Measurements from ENCODE around the gene AMHR2. TPM values are rescaled to one million over a fixed set of nuclear protein-coding genes. Genes with fewer than 3 reads are reported as not detected.
"Not testable (repeated sequence)": the region's sequence is repeated elsewhere in the genome, so short reads cannot be mapped to it uniquely, and the experiment has no call there.

Gene AMHR2
- total RNA-seq, 4 donors from 2014 or later = 1.3 TPM; not detected in 3

DNA sequence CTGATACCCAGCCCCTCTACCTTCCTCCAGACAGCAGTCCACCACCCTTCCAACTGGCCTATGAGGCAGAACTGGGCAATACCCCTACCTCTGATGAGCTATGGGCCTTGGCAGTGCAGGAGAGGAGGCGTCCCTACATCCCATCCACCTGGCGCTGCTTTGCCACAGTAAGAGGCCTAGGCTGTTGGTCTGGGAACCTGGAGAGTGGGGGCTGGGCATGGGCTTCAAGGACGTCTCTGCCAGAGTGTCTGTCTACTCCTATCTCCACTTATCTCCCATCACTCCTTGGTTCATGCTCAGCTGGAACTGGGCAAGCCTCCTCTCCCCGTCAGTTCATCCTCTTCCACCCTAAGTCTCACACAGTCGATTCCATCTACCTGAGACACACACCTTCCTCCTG is 6.5 kb downstream of the AMHR2 start:
- DNase-seq (ENCODE audit: low spot score) (no peak), ATAC-seq (ENCODE audit: low FRiP score) (no peak)
- TF ChIP-seq, protein P1, sequence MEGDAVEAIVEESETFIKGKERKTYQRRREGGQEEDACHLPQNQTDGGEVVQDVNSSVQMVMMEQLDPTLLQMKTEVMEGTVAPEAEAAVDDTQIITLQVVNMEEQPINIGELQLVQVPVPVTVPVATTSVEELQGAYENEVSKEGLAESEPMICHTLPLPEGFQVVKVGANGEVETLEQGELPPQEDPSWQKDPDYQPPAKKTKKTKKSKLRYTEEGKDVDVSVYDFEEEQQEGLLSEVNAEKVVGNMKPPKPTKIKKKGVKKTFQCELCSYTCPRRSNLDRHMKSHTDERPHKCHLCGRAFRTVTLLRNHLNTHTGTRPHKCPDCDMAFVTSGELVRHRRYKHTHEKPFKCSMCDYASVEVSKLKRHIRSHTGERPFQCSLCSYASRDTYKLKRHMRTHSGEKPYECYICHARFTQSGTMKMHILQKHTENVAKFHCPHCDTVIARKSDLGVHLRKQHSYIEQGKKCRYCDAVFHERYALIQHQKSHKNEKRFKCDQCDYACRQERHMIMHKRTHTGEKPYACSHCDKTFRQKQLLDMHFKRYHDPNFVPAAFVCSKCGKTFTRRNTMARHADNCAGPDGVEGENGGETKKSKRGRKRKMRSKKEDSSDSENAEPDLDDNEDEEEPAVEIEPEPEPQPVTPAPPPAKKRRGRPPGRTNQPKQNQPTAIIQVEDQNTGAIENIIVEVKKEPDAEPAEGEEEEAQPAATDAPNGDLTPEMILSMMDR (IDR thresholded peaks at IDR 0.05) = no peak

DNA sequence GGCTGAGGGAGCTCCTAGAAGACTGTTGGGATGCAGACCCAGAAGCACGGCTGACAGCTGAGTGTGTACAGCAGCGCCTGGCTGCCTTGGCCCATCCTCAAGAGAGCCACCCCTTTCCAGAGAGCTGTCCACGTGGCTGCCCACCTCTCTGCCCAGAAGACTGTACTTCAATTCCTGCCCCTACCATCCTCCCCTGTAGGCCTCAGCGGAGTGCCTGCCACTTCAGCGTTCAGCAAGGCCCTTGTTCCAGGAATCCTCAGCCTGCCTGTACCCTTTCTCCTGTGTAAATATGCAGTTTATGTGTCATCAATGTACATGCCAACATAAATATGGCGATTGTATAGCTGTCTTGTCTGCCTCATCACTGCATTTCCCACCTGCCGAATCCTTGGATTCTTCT is 7.5 kb downstream of the AMHR2 start:
- DNase-seq (ENCODE audit: low spot score) = no peak
- no peak for ATAC-seq (ENCODE audit: low FRiP score)
- TF ChIP-seq, protein P1 (IDR thresholded peaks at IDR 0.05) = no peak

DNA sequence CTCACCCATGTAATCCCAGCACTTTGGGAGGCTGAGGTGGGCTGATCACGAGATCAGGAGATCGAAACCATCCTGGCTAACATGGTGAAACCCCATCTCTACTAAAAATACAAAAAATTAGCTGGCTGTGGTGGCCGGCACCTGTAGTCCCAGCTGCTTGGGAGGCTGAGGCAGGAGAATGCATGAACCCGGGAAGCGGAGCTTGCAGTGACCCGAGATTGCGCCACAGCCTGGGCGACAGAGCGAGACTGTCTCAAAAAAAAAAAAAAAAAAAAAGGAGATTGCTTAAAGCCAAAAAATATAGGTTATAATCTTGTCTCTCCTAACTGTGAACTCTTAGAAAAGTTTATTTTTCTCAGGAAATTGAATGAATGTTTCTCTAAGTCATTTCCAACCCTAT is 11.7 kb downstream of the AMHR2 start:
- not testable (repeated sequence) for ATAC-seq (ENCODE audit: low FRiP score); DNase-seq (ENCODE audit: low spot score)

DNA sequence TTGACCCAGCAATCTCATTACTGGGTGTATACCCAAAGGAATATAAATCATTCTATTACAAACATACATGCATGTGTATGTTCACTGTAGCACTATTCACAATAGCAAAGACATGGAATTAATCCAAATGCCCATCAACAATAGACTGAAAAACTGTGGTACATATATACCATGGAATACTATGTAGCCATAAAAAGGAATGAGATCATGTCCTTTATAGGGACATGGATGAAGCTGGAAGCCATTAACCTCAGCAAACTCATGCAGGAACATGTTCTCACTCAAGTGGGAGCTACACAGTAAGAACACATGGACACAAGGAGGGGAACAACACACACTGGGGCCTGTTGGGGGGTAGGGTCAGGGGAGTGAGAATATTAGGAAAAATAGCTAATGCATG is 15.9 kb downstream of the AMHR2 start:
- not testable (repeated sequence) for ATAC-seq (ENCODE audit: low FRiP score); DNase-seq (ENCODE audit: low spot score)

DNA sequence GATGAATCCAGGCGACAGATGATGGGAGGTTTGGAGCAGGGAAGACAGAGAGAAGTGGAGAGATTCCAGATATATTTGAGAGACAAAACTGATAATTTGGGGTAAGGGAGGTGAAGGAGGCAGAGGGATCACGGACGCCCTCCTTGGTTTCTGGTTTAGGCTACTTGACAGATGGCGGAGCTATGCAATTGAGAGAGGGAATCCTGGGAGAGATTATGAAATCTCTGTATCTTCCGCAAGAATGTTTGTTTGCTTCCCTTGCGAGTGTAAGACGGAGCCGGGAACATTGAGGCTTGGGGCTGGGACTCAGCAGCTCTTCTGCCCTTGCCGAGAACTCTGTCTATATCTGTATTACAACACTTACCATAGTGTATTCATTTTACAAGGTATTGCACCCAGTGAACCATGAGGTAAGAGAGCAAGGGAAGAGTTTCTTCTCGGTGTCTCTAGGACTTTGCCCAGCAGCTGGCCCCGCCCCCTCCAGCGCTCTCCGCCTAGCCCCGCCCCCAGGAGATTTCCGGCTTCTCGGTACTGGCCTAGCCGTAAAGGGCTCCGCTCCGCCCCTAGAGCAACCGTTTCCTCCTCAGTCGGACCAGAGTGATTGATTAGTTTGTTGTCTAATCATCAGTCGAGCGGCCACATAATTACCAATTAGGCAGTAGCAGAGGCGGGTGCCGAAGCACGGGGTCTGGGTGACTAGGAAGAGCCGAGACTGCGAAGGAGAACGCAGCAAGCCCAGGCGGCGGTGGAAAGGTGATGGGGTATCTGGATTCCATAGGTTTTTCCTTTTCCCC is 17.6 kb downstream of the AMHR2 start, which contains the start of gene PRR13:
TSS of gene PRR13 (plus strand) at position 695 of the 794 bp plus-strand sequence. CDS start 981 bp downstream, outside the sequence.
- TF ChIP-seq, protein P1 (IDR thresholded peaks at IDR 0.05) = no peak
- peak; percentile 93 for DNase-seq (ENCODE audit: low spot score)
- ATAC-seq (ENCODE audit: low FRiP score) = peak; percentile 99

DNA sequence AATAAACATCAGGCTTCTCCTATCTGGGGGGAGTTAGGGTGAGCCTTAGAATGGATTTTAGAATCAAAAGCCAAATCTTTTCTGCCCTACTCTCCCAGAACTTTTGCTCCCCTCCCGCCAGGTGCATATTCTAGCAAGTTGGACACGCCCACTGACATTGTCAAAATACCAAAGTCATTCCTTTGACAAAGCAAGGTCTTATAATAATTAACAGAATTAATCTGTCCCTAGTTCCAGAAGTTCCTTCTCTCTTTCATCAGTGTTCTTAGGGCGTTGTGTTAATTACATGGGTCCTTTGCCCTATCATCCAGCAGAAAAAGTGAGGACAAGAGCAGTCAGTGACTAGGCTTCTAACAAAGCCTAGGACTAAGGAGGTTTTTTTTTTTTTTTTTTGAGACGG is 20.3 kb downstream of the AMHR2 start:
- TF ChIP-seq, protein P1 (IDR thresholded peaks at IDR 0.05) = no peak
- ATAC-seq (ENCODE audit: low FRiP score) (no peak), DNase-seq (ENCODE audit: low spot score) (no peak)

DNA sequence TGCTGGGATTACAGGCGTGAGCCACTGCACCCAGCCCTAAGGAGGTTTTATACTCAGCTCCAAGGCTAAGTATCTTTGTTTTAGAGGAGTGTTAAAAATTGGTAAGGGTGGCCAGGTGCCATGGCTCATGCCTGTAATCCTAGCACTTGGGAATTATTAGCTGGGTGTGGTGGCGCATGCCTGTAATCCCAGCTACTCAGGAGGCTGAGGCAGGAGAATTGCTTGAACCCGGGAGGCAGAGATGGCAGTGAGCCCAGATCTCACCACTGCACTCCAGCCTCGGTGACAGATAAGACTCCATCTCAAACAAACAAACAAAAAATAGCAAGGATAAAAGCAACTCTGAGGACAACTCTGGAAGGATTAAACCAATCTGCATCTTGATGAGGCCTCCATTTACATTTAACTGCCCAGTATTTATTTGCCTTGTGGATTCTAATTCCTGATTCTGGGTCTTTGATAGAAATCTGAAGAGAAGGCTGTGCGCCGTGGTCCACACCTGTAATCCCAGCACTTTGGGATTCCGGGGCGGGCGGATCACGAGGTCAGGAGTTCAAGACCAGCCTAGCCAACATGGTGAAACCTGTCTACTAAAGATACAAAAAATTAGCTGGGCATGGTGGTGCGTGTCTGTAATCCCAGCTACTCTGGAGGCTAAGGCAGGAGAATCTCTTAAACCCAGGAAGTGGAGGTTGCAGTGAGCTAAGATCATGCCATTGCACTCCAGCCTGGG is 21.1 kb downstream of the AMHR2 start:
- ATAC-seq (ENCODE audit: low FRiP score); DNase-seq (ENCODE audit: low spot score): not testable (repeated sequence)

DNA sequence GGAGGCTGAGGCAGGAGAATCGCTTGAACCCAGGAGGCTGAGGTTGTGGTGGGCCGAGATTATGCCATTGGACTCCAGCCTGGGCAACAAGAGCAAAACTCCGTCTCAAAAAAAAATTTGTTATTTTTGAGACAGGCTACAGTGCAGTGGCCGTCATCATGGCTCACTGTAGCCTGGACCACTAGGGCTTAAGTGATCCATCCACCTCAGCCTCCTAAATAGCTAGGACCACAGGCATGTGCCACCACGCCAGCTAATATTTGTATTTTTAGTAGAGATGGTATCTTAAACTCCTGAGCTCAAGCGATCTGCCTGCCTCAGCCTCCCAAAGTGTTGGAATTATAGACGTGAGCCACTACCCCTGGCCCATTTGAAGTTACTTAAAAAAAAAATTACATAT is 27.3 kb downstream of the AMHR2 start:
- no peak for ATAC-seq (ENCODE audit: low FRiP score)
- TF ChIP-seq, protein P1 (IDR thresholded peaks at IDR 0.05) = no peak
- DNase-seq (ENCODE audit: low spot score) = no peak

Measured in omental fat pad (tissue), 4 donors.